Natural killer cell (primary cell): ENCODE measurements around the gene SOX13. TPM values are rescaled to one million over a fixed set of nuclear protein-coding genes. Genes with fewer than 3 reads are reported as not detected.

Source experiments
- total RNA-seq, 4 donors: library from RNA; stranded (reverse); fragments of 120-200 nt in 1 of 4; gene quantifications; one replicate each; pipeline versions ENCODE4 v1.2.3 to v1.2.4, GENCODE V29; 2013 to 2022

Gene SOX13
- total RNA-seq, 3 donors from 2014 or later (not counting 1 experiment from before 2014, with no cell fraction given) = 27.3 to 44.7 (median 41.4) TPM

Other genes starting within 250 kb of the SOX13 start
- gene SNRPE, start 211.5 kb upstream of the SOX13 start, total RNA-seq = 10 to 100 TPM; 48.6 to 57.9 (median 54.4) TPM
- 1 to 10 TPM; 5.1 to 5.8 (median 5.5) TPM for gene ETNK2, start 78.9 kb downstream of the SOX13 start, total RNA-seq
- not detected for gene REN, start 93.2 kb downstream of the SOX13 start, total RNA-seq
- not detected for gene KISS1, start 123.4 kb downstream of the SOX13 start, total RNA-seq
- not detected for gene GOLT1A, start 140.9 kb downstream of the SOX13 start, total RNA-seq